Activated CD4-positive, alpha-beta T cell treated with anti-CD3 and anti-CD28 coated beads, Interleukin-2, amount 50 U/mL, for 24 hours (primary cell): Measurements from ENCODE around the gene ANO10.
"Not testable (repeated sequence)": the region's sequence is repeated elsewhere in the genome, so short reads cannot be mapped to it uniquely, and the experiment has no call there.

ENCODE experiments used
- DNase-seq, 2 donors: peaks; one replicate each; pipeline ENCODE4 v3.0.0-alpha.2; 2020; ENCODE audit warnings: low read depth in 1 of 2, low spot score in 1 of 2

The ANO10 gene

GRCh38 chr3:43522727-43523362, 99.0 kb downstream of the ANO10 start:
- DNase-seq, result no peak

- no peak for DNase-seq
These were observed 99.9 kb downstream of the ANO10 start for GRCh38 chr3:43521941-43522340.

- DNase-seq, result not testable (repeated sequence)
These were observed 103.3 kb downstream of the ANO10 start for GRCh38 chr3:43518515-43518914.

DNA sequence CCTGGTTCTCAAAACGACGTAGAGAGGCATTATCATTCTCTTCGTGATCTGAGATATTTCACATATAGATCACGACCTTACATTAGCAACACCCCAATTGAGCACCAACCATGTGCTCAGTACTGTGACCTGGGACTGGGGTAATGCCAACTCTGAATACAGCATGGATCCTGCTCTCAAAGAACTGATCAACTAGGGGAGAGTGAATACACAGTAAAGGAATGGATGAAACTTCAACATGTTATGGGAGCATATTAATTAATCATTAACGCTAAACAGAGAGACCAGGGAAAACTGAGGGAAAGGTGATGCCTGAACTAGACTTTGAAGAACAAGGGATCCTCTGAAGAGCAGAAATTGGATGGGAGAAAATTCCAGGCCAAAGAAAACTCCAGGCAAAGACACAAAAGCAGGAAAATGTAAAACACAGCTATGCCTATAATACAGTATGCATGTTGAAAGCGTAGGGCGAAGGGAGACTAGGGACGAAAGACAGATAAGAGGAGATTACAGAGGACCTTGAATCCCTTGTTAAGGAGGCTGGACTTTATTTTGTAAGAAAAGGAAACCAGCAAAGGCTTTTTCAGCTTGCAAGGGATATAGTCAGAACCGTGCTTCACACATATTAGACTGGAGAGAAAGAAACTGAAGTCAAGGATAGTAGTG, 105.7 kb downstream of the ANO10 start:
- no peak for DNase-seq

GRCh38 chr3:43515208-43515917, 106.4 kb downstream of the ANO10 start:
- DNase-seq, result no peak

DNA sequence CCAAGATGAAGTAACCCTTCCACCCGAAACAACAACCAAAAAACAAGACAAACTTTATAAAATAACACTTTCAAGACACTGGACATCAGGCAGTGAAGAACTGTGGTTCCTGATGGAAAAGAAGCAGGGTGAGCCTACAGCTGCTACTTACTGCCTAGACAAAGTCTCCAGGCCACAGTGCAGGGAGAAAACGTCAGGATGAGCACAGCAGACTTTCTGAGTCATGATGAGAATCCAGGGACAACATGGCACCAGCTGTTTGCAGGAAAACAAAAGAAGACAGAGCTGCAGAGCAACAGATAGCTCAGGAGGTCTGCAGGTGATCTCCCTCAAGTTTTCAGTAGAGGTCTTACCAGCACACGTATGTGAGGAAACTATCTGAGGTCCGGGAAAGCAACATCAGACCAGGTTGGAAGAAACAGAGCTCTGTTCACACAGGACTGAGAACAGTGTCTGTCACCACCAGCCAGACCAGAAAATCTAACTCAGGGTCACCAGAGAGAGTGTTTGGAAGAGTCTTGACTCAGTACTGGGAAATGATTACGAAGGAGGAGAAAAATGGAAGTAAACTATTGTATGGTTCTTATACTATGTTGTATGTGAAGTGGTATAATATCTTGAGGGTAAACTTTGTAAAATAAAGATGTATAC, 108.9 kb downstream of the ANO10 start:
- DNase-seq, result no peak

DNA sequence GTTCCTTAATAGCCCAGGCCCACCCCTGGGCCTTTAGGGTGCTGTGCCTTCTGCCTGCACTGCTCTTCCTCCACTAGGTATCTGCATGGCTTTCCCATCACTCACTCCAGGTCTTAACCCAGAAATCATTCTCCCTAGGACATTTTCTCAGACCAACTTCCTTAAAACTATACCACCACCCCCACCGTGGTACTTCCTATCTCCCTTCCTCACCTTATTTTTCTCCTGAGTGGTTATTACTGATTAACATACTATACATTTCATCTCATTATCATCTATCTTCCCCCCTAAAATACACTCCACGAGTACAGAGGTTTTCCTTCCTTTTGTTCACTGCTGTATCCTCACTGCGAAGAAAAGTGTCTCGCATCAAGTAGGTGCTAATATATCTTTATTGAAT, 115.2 kb downstream of the ANO10 start:
- DNase-seq, result no peak

GRCh38 chr3:43505351-43505750, 116.5 kb downstream of the ANO10 start:
- peak in 1 of 2 donors; percentile 11 for DNase-seq

DNA sequence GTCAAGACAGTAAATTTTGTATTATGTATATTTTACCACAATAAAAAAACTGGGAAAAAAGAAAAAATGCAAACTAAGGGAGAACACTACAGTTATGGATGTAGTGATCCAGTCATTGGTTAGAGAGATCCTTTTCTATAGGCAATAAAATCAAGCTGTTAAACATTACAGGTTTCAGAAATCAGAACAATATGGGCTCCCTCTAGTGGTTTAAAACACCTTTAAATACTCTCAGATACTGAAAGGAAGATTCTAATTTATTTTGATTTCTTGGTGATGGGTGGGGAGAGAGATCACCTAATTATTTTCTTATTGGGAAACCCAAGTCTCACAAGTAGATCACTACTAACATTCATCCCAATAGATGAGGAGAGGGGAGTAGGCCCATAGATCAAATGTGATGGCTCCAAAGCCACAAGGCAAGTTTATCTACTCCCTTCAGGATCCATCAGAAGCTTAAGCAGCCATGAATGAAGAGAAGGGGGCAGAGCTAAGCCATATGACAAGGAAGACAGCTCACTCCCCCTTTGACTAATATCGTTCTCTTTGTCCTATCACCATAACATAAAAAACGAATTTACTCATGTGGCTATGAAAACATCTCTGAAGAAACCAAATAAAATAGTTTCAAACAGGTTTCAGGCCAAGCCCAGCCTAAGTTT, 118.6 kb downstream of the ANO10 start:
- DNase-seq, result no peak

- no peak for DNase-seq
These were observed 122.6 kb downstream of the ANO10 start for GRCh38 chr3:43499256-43499655.

GRCh38 chr3:43497905-43498365, 123.9 kb downstream of the ANO10 start:
- DNase-seq, result no peak

DNA sequence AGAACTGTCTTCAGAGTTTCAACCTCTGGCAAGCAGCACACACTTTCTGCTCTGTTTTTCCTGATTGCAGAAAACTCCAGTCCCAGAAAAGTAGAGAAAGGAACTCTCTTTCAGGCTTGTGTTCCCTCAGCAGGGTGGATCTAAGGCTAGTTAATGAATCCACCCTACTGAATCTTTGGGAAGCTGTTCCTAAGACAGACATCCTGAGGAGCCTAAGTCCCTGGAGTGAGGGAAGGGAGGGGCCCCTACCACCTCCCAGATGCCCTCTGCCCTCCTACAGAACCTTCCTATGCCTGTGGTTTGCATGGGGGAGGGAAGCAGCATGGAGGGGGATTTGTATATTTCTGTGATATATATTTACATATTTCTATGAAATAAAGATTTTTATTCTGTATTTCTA, 124.4 kb downstream of the ANO10 start:
- DNase-seq, result no peak

DNA sequence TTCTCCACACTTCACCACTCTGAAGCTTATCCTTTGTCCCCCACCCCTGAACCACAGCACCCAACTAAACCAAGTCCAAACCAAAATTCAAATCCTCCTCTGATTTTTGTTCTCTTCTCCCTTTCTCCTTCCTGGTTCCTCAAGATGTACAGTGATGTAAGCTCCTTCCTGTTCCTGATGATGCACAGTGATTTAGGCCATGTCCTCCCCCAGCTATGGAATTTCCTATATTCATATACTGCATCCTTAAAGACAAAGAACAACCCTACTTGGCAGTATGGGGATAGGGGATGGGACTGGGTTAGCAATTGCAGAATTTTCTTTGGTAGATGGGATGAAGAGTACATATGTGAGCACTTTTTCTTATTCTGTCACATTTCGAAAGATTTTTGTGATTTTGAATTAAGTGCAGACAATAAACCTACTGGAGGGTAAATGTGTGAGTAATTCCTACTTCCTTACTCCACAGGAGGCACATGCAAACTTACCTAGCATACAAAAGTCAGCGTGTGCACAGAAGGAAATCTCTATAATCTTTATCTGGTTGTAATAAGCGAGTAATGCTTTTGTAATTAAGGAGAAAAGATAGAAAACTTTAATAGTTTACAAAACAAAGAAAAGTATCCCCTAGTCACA, 125.0 kb downstream of the ANO10 start:
- no peak for DNase-seq

GRCh38 chr3:43492932-43493331, 128.9 kb downstream of the ANO10 start:
- DNase-seq, result not testable (repeated sequence)

DNA sequence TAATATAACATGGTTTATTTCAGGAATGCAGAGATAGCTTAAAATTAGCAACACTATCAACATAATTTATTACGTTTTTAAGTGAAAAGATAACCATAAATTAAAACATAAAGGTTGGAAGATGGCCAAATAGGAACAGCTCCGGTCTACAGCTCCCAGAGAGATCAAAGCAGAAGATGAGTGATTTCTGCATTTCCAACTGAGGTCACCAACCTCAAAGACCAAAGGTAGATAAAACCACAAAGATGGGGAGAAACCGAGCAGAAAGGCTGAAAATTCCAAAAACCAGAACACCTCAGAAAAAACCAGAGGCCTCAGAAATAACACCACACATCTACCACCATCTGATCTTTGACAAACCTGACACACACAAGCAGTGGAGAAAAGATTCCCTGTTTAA, 130.0 kb downstream of the ANO10 start:
- DNase-seq, result not testable (repeated sequence)

DNA sequence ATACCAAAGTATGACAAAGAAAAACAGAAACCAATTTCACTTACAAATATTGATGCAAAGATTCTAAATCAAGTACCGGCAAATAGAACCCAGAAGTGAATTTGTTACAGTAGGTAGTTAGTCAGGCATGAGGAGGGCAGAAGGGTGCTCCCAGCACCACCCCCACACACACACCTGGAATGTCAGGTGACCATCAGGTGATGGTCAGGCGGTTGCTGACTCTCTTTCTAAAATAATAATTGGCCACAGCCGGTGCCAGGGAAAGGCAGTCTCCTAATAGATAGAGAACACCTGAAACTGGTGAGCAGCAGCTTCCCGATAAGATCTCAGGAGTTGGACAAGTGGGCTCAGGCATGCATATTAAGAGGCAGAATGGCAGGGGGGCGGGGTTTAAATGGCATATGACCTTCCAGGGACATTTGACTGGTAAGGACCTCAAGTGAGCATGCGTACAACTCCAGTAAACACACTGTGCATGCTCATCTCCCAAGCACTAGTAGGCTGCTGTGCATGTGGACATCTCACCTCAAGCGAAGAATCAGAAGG, 131.1 kb downstream of the ANO10 start:
- no peak for DNase-seq

DNA sequence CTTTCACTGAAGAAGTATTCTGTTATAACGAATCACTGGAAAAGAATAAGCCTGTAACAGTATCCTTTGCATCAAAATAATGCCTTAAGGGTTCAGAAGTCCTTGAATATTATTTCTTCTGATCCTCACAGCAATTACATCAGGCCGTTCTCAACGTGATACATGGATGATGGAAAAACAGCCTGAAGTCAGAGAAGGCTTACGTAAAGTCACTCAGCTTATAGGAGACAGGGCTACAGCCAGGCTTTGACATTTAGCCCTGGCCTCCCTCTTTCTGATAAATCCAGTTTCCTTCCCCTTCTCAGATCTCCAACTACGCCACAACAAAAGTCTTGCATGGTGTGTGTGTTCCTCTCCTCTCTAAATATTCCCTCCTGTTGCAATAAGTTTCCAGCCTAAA, 131.9 kb downstream of the ANO10 start:
- no peak for DNase-seq

DNA sequence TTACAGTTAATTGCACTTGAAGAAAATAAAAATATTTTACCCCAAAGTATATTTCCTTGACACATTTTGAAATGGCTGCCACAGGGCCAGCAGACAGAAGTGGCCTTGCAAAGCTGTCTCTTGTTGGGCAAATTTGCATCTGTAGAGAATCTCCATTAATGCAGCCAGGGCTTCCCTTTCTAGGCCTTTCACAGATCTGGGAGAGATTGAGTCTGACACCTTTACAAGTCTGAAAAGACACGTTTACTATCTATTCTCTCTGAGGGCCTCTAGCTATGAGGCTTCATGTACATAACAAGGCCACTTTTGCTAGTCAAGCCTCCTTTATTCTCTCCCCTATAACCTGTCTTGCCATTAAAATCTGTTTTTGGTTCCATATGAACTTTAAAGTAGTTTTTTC, 135.9 kb downstream of the ANO10 start:
- no peak for DNase-seq

GRCh38 chr3:43484926-43485488, 136.8 kb downstream of the ANO10 start:
- no peak for DNase-seq

GRCh38 chr3:43481375-43481774, 140.4 kb downstream of the ANO10 start:
- DNase-seq, result no peak
